Peyer's patch (tissue), 4 donors: ENCODE data around the gene ELAVL1.

Source experiments
- CTCF ChIP-seq, 6 experiments: fragments of 450-650 bp in 4 of 6; fragments of 200-600 bp in 2 of 6; sonication (generic) in 1 of 6; IDR thresholded peaks; one replicate each; pipeline ENCODE4 v1.5.1; 2017 to 2019; ENCODE audit warnings: antibody characterized with exemption in 6 of 6, mild to moderate bottlenecking in 3 of 6, moderate library complexity in 1 of 6
- POLR2A ChIP-seq, 2 donors: fragments of 450-650 bp; IDR thresholded peaks; one replicate each; pipeline ENCODE4 v1.5.1; 2017; ENCODE audit warnings: antibody characterized with exemption in 2 of 2, mild to moderate bottlenecking in 2 of 2, moderate library complexity in 2 of 2

GRCh38 chr19:8025316-8025715 lies 19.9 kb upstream of the ELAVL1 start:
- TF ChIP-seq CTCF (IDR thresholded peaks at IDR 0.05) = no peak
- TF ChIP-seq POLR2A (IDR thresholded peaks at IDR 0.05) = no peak
